HepG2 (cell line): Measurements from ENCODE around the gene RHOBTB3. TPM values are rescaled to one million over a fixed set of nuclear protein-coding genes. Genes with fewer than 3 reads are reported as not detected.

Source experiments
- AGO1 ChIP-seq: fragments of 200-400 bp; formaldehyde crosslinking; IDR thresholded peaks from 2 replicates; pipeline ENCODE4 v1.6.1; 2017; ENCODE audit warnings: mild to moderate bottlenecking, low read depth, low read length, moderate library complexity; ENCODE audit not compliant: poor library complexity, severe bottlenecking
- BHLHE40 ChIP-seq: IDR thresholded peaks from 2 replicates; pipeline ENCODE4 v1.6.1; 2011; ENCODE audit warnings: low read length, improper control_type of control experiment
- GATAD2A ChIP-seq: IDR thresholded peaks from 2 replicates; pipeline ENCODE4 v1.6.1; 2016
- GMEB2 ChIP-seq: IDR thresholded peaks from 2 replicates; pipeline ENCODE4 v1.6.1; 2016; ENCODE audit warnings: missing biosample characterization, missing genetic modification reagents, low read depth
- KLF15 ChIP-seq: sonication (generic); formaldehyde crosslinking; IDR thresholded peaks from 2 replicates; pipeline ENCODE4 v1.8.1; 2023; ENCODE audit warnings: borderline replicate concordance, mild to moderate bottlenecking, inconsistent platforms, missing genetic modification reagents, mixed read lengths
- MXI1 ChIP-seq: IDR thresholded peaks from 3 replicates; pipeline ENCODE4 v1.6.1; 2012; ENCODE audit warnings: low read depth, low read length, inconsistent platforms, borderline replicate concordance
- SETDB1 ChIP-seq: sonication (generic); formaldehyde crosslinking; IDR thresholded peaks from 2 replicates; pipeline ENCODE4 v1.5.1; 2020; ENCODE audit warnings: missing genetic modification reagents, mild to moderate bottlenecking, borderline replicate concordance
- SMYD3 ChIP-seq: sonication (generic); formaldehyde crosslinking; IDR thresholded peaks from 2 replicates; pipeline ENCODE4 v1.8.1; 2023; ENCODE audit warnings: mild to moderate bottlenecking, missing genetic modification reagents
- SSRP1 ChIP-seq: IDR thresholded peaks from 2 replicates; pipeline ENCODE4 v1.6.1; 2016; ENCODE audit warnings: control low read depth
- TCF7L2 ChIP-seq: IDR thresholded peaks from 2 replicates; pipeline ENCODE4 v1.6.1; 2011; ENCODE audit warnings: mild to moderate bottlenecking, low read depth, low read length, moderate library complexity
- ZFP1 ChIP-seq: IDR thresholded peaks from 2 replicates; pipeline ENCODE4 v1.6.1; 2016
- ZFP36L1 ChIP-seq: sonication (generic); formaldehyde crosslinking; IDR thresholded peaks from 2 replicates; pipeline ENCODE4 v1.8.0; 2022; ENCODE audit warnings: mild to moderate bottlenecking, missing genetic modification reagents, moderate library complexity
- ZNF432 ChIP-seq: sonication (generic); formaldehyde crosslinking; IDR thresholded peaks from 2 replicates; pipeline ENCODE4 v1.5.0; 2020; ENCODE audit warnings: missing genetic modification reagents, mild to moderate bottlenecking, borderline replicate concordance
- ZNF598 ChIP-seq: sonication (generic); formaldehyde crosslinking; IDR thresholded peaks from 2 replicates; pipeline ENCODE4 v1.5.1; 2020; ENCODE audit warnings: mild to moderate bottlenecking, missing genetic modification reagents, borderline replicate concordance
- ZSCAN9 ChIP-seq: IDR thresholded peaks from 2 replicates; pipeline ENCODE4 v1.6.1; 2016; ENCODE audit warnings: borderline replicate concordance
- ZZZ3 ChIP-seq: sonication (generic); formaldehyde crosslinking; IDR thresholded peaks from 2 replicates; pipeline ENCODE4 v1.4.0; 2020; ENCODE audit warnings: missing genetic modification reagents, mild to moderate bottlenecking, borderline replicate concordance
- polyA plus RNA-seq, 8 experiments: library from polyadenylated mRNA; depleted of rRNA in 3 of 8; stranded (reverse) in 7 of 8; unstranded in 1 of 8; fragments of >200 nt; fragmentation: Illumina TruSeq in 4 of 8; extraction: Trizol in 4 of 8; gene quantifications; 2 replicates each; pipeline versions ENCODE4 v1.2.1 to v1.2.3, GENCODE V29; 2011 to 2016; ENCODE audit warnings: low read depth in 4 of 8, missing spikeins in 1 of 8, mixed read lengths in 1 of 8; ENCODE audit not compliant: insufficient read depth in 1 of 8
- total RNA-seq, 5 experiments: library from RNA; depleted of rRNA; stranded (reverse); fragments of >200 nt; fragmentation: Illumina TruSeq; extraction: Trizol; gene quantifications; 2 replicates each; pipeline ENCODE4 v1.2.3, GENCODE V29; 2016; ENCODE audit warnings: low read depth in 1 of 5
- TF ChIP-seq, protein P1 (sequence below): sonication (generic); formaldehyde crosslinking; IDR thresholded peaks from 2 replicates; pipeline ENCODE4 v1.5.1; 2020; ENCODE audit warnings: mild to moderate bottlenecking, missing genetic modification reagents, borderline replicate concordance

RHOBTB3 gene
- total and polyA plus RNA-seq, 2 of the 13 experiments (the other 11 are each of a cell fraction or from before 2014, with no cell fraction given), result 31.6 to 35.4 TPM

- peak; percentile 87 for TF ChIP-seq SSRP1 (CRISPR knock-in tag)
- no peak for TF ChIP-seq SMYD3 (CRISPR knock-in tag)
- TF ChIP-seq ZSCAN9 (CRISPR knock-in tag), result no peak
- 0 out of 3 replicates have a peak, but pooled peaks have one; percentile 17 for TF ChIP-seq MXI1
- peak; percentile 82 for TF ChIP-seq GATAD2A (CRISPR knock-in tag)
- no peak for TF ChIP-seq GMEB2 (CRISPR knock-in tag)
- TF ChIP-seq TCF7L2, result no peak
- no peak for TF ChIP-seq KLF15 (CRISPR knock-in tag)
- TF ChIP-seq, protein P1, sequence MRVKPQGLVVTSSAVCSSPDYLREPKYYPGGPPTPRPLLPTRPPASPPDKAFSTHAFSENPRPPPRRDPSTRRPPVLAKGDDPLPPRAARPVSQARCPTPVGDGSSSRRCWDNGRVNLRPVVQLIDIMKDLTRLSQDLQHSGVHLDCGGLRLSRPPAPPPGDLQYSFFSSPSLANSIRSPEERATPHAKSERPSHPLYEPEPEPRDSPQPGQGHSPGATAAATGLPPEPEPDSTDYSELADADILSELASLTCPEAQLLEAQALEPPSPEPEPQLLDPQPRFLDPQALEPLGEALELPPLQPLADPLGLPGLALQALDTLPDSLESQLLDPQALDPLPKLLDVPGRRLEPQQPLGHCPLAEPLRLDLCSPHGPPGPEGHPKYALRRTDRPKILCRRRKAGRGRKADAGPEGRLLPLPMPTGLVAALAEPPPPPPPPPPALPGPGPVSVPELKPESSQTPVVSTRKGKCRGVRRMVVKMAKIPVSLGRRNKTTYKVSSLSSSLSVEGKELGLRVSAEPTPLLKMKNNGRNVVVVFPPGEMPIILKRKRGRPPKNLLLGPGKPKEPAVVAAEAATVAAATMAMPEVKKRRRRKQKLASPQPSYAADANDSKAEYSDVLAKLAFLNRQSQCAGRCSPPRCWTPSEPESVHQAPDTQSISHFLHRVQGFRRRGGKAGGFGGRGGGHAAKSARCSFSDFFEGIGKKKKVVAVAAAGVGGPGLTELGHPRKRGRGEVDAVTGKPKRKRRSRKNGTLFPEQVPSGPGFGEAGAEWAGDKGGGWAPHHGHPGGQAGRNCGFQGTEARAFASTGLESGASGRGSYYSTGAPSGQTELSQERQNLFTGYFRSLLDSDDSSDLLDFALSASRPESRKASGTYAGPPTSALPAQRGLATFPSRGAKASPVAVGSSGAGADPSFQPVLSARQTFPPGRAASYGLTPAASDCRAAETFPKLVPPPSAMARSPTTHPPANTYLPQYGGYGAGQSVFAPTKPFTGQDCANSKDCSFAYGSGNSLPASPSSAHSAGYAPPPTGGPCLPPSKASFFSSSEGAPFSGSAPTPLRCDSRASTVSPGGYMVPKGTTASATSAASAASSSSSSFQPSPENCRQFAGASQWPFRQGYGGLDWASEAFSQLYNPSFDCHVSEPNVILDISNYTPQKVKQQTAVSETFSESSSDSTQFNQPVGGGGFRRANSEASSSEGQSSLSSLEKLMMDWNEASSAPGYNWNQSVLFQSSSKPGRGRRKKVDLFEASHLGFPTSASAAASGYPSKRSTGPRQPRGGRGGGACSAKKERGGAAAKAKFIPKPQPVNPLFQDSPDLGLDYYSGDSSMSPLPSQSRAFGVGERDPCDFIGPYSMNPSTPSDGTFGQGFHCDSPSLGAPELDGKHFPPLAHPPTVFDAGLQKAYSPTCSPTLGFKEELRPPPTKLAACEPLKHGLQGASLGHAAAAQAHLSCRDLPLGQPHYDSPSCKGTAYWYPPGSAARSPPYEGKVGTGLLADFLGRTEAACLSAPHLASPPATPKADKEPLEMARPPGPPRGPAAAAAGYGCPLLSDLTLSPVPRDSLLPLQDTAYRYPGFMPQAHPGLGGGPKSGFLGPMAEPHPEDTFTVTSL, result peak; percentile 47; the same call in 1 of the 2 replicates
- no peak for TF ChIP-seq ZNF432 (CRISPR knock-in tag)
- 0 out of 2 replicates have a peak, but pooled peaks have one; percentile 21 for TF ChIP-seq ZFP1 (CRISPR knock-in tag)
- TF ChIP-seq SETDB1 (CRISPR knock-in tag), result no peak
- no peak for TF ChIP-seq ZFP36L1 (CRISPR knock-in tag)
- no peak for TF ChIP-seq AGO1
- no peak for TF ChIP-seq ZNF598
- TF ChIP-seq BHLHE40, result peak; percentile 45; the same call in 1 of the 2 replicates
- TF ChIP-seq ZZZ3, result no peak
Observed at GRCh38 chr5:95759634-95760033, 28.5 kb downstream of the RHOBTB3 start (continued).
